BE2C (cell line): Measurements from ENCODE around the gene NKX6-1. TPM values are rescaled to one million over a fixed set of nuclear protein-coding genes. Genes with fewer than 3 reads are reported as not detected.

Experiments used
- DNase-seq: peaks from one replicate; pipeline ENCODE4 v3.0.0-alpha.2; 2020
- H3K27me3 ChIP-seq: fragments of 250-450 bp; sonication (Bioruptor Pico); 2 replicates; pipeline ENCODE4 v1.5.1; 2020; ENCODE audit warnings: mild to moderate bottlenecking
- H3K36me3 ChIP-seq: fragments of 250-450 bp; sonication (Bioruptor Pico); 2 replicates; pipeline ENCODE4 v1.5.1; 2020; ENCODE audit warnings: mild to moderate bottlenecking
- H3K4me1 ChIP-seq: fragments of 250-450 bp; sonication (Bioruptor Pico); 2 replicates; pipeline ENCODE4 v1.5.1; 2020
- H3K4me3 ChIP-seq: 2 replicates; pipeline ENCODE4 v1.5.1; 2011; ENCODE audit warnings: low read depth, low read length
- H3K9me3 ChIP-seq: fragments of 250-450 bp; sonication (Bioruptor Pico); 2 replicates; pipeline ENCODE4 v1.5.1; 2020
- CTCF ChIP-seq: IDR thresholded peaks from 2 replicates; pipeline ENCODE4 v1.5.1; 2012; ENCODE audit warnings: mild to moderate bottlenecking, low read depth, low read length
- polyA plus RNA-seq: library from polyadenylated mRNA; unstranded; fragments of >200 nt; gene quantifications from one replicate; pipeline ENCODE4 v1.2.1, GENCODE V29; 2012; ENCODE audit warnings: low read depth, missing spikeins; ENCODE audit not compliant: insufficient read length, insufficient read depth

The NKX6-1 gene
- polyA plus RNA-seq, result 30.4 TPM

GRCh38 chr4:84498935-84499623, at the start of gene NKX6-1:
Gene NKX6-1 (minus strand): TSS chr4:84499292. CDS start chr4:84498228, 1,064 bp downstream.
- no peak for TF ChIP-seq CTCF
- Histone ChIP-seq H3K27me3 (no peaks in the 10 kb centered on the region), H3K4me1 (peaks cover 4% of the 10 kb centered on the region; the same call in 1 of the 2 replicates), H3K4me3 (peak within 1 kb of the TSS; percentile 98), H3K36me3 (peaks cover 32% of the 10 kb centered on the region), H3K9me3 (no peaks in the 10 kb centered on the region)
- DNase-seq, result peak; percentile 98

GRCh38 chr4:84547211-84547610, 48.1 kb upstream of the NKX6-1 start:
- no peaks in the 10 kb centered on the region for H3K36me3 ChIP-seq
- no peak for TF ChIP-seq CTCF
- no peak for DNase-seq
- H3K4me3 ChIP-seq, result no peak overlapping the region
- no peaks in the 10 kb centered on the region for H3K27me3 ChIP-seq
- no peaks in the 10 kb centered on the region for H3K9me3 ChIP-seq
- no peaks in the 10 kb centered on the region for H3K4me1 ChIP-seq

GRCh38 chr4:84545093-84545492, 46.0 kb upstream of the NKX6-1 start:
- Histone ChIP-seq H3K4me1 (no peaks in the 10 kb centered on the region), H3K9me3 (no peaks in the 10 kb centered on the region), H3K4me3 (no peak overlapping the region), H3K27me3 (no peaks in the 10 kb centered on the region), H3K36me3 (no peaks in the 10 kb centered on the region)
- no peak for DNase-seq
- no peak for TF ChIP-seq CTCF

DNA sequence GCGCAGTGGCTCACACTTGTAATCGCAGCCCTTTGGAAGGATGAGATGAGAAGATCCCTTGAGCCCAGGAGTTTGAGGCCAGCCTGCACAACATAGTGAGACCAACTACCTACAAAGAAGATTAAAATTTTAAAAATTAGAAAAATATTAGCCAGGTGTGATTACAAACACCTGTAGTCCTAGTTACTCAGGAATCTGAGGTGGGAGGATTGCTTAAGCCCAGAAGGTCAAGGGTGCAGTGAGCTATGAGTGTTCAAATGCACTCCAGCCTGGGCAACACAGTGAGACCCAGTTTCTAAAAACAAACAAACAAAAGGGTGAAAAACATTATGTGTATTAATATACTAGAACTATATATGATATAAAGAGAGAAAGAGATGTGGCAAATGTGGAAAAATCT, 36.8 kb upstream of the NKX6-1 start:
- Histone ChIP-seq H3K27me3 (no peaks in the 10 kb centered on the region), H3K4me1 (peaks cover 6% of the 10 kb centered on the region), H3K36me3 (no peaks in the 10 kb centered on the region), H3K4me3 (no peak overlapping the region), H3K9me3 (no peaks in the 10 kb centered on the region)
- no peak for DNase-seq
- TF ChIP-seq CTCF, result no peak

- peak; percentile 25 for DNase-seq
- H3K27me3 ChIP-seq, result no peaks in the 10 kb centered on the region
Measured at GRCh38 chr4:84531689-84532088, 32.6 kb upstream of the NKX6-1 start.

More at GRCh38 chr4:84531689-84532088, 32.6 kb upstream of the NKX6-1 start:
- Histone ChIP-seq H3K36me3 (no peaks in the 10 kb centered on the region), H3K9me3 (no peaks in the 10 kb centered on the region), H3K4me3 (no peak overlapping the region), H3K4me1 (peaks cover 8% of the 10 kb centered on the region)
- TF ChIP-seq CTCF, result no peak
